GM12873 (cell line): ENCODE results near the gene KIF26A.

ENCODE experiments used
- CTCF ChIP-seq: IDR thresholded peaks from 2 replicates; pipeline ENCODE4 v1.5.1; 2012; ENCODE audit warnings: low read depth, mild to moderate bottlenecking, moderate library complexity, low read length, control low read depth; ENCODE audit not compliant: insufficient read depth; ENCODE audit errors: missing control alignments

Gene KIF26A

DNA sequence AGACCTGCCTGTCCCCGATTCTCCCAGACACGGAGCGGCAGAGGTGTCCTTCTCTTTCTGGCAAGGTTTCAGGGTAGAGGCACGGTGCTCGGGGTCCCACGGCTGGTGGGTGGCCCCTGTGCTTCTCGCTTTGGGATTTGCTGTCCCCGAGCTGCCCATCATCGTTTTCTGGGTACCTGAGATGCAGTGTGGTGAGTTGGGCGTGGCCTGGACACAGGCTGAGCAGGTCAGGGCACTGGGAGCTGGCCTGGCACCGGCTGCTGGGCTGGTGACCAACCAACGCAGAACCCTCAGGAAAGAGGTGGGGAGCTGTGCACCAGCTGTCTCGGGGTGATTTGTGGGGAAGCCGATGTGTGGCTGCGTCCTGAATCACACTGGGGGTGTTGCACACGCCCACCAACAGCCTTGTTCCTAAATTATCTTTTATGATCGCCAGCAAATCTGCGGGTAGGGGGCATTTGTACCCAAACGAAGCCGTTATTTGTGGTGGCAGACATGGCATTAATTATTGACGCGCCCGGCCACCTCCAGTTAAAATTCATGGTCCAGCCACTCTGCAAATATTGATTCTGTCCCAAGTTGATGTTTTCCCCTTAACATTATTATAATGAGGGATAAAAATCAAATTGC lies 61.0 kb downstream of the KIF26A start:
- no peak for TF ChIP-seq CTCF

DNA sequence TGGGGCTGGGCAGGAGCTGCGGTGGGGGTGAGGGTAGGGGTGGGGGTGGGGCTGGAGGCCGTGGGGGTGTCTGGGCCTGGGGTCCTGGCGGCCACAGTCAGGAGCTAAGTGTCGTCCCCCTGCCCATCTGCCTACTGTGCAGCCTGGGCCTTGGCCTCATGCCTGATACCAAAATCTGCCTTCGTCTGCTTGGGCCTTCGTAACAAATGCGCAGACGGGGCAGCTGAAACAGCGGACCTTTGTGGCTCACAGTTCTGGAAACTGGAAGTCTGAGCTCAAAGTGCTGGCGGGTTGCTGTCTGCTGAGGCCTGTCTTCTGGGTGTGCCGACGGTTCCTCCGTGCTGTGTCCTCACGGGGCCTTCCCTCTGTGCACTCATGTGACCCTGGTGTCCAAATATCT lies 61.7 kb downstream of the KIF26A start:
- no peak for TF ChIP-seq CTCF

DNA sequence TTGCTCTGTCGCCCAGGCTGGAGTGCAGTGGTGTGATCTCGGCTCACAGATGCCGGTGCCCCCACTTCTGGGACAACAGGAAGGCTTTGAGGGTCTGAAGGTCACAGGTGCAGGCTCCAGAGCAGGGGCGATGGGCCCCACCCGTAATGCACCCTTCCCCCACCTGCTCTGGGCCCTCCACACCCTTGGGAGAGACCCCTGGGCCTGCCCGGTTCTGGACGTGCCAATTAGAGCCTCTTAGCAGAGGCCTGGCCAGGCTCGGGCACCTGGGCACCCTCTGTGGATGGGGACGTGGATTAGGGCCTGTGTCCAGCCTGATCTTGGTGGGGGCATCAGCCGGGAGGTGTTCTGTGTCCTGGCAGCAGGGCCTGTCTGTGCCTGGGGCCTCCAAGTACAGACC lies 62.2 kb downstream of the KIF26A start:
- no peak for TF ChIP-seq CTCF

- TF ChIP-seq CTCF, result no peak
Measured at GRCh38 chr14:104201063-104201462, 62.7 kb downstream of the KIF26A start.

GRCh38 chr14:104201496-104201895 lies 63.1 kb downstream of the KIF26A start:
- no peak for TF ChIP-seq CTCF

DNA sequence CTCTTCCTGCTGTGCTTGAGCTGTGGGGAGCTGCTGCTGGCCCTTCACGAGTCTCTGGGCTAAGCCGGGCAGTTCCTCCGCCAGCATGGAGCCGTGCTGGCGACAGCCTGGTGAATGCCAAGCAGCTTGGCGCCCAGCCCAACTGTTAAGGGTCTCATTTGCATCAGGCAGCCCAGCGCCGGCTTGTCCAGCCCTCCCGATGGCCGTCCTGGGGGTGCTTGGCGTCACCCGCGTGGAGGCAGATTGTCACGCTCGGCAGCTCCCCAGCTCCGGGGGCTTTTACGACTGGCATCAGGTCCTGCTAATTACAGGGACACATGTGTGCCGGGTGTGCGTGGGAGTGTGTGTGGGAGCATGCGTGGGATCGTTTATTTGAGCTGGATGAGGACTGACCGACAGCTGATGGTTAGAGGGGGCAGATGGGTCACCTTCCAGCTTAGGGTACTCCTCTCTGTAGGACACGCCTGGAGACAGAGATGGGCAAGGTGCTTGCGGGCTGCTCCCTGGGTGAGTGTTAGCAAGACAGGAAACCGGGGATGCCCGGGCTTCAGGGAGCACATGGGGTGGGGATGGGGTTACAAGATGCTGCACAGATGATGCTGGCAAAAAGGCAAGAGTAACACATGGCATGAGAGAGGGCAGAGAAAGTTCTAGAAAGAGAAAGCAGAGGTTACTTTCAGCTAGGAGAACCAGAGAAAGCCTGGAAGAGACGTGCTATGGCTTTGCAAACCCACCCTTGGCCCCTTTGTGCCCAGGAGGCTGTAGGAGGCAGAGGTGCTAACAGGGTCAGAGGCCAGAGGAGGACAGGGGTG lies 64.1 kb downstream of the KIF26A start:
- TF ChIP-seq CTCF, result no peak

DNA sequence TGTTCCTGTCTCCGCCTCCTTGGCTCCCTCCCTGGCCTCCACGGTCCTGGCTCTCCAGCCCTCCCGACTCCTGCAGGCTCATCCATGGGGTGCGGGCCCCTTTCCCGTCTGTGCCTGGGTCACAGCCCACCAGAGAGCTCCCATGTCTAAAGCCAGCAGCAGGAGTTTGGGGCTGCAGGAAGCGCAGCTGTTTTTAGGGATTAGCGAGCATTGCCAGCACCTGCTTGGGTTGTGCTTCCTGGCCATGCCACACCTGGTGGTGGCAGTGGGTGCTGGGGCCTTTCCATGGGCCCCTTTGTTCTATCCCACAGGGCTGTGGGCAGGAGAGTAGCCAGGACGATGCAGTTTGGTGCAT lies 64.7 kb downstream of the KIF26A start:
- TF ChIP-seq CTCF, result no peak
